Peyer's patch (tissue), 4 donors: ENCODE measurements around the gene RPS24.

Experiments
- CTCF ChIP-seq, 6 experiments: fragments of 450-650 bp in 4 of 6; fragments of 200-600 bp in 2 of 6; sonication (generic) in 1 of 6; IDR thresholded peaks; one replicate each; pipeline ENCODE4 v1.5.1; 2017 to 2019; ENCODE audit warnings: antibody characterized with exemption in 6 of 6, mild to moderate bottlenecking in 3 of 6, moderate library complexity in 1 of 6
- POLR2A ChIP-seq, 2 donors: fragments of 450-650 bp; IDR thresholded peaks; one replicate each; pipeline ENCODE4 v1.5.1; 2017; ENCODE audit warnings: antibody characterized with exemption in 2 of 2, mild to moderate bottlenecking in 2 of 2, moderate library complexity in 2 of 2

DNA sequence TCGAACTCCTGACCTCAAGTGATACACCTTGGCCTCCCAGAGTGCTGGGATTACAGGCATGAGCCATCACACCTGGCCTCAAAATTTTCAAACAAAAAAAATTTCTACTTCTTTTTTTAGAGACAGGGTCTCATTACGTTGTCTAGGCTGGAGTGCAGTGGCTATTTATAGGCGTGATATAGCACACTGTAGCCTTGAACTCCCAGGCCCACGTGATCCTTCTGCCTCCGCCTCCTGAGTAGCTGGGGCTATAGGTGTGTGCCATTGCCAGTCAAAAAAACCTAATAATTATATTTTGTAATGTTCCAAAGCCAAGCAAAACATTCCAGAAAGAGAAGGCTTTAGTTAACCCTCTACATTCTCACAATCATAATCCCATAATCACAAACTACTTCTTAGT lies 18.1 kb upstream of the RPS24 start:
- TF ChIP-seq CTCF (IDR thresholded peaks at IDR 0.05) (no peak), POLR2A (IDR thresholded peaks at IDR 0.05) (no peak)
